Cardiac muscle cell (in vitro differentiated cells and primary cell): ENCODE measurements around the gene ZNF180. TPM values are rescaled to one million over a fixed set of nuclear protein-coding genes. Genes with fewer than 3 reads are reported as not detected.

ENCODE experiments used
- DNase-seq, 2 donors: peaks; one replicate each; pipeline versions ENCODE4 v3.0.0 to v3.0.0-alpha.2; 2010 to 2017; ENCODE audit warnings: low read depth in 1 of 2, low spot score in 1 of 2
- H3K27ac ChIP-seq: fragments of 200-600 bp; sonication (generic); 2 replicates; pipeline ENCODE4 v1.5.1; 2016
- H3K27me3 ChIP-seq: fragments of 200-600 bp; sonication (generic); 2 replicates; pipeline ENCODE4 v1.6.0; 2016; ENCODE audit warnings: control low read depth
- H3K36me3 ChIP-seq: fragments of 200-600 bp; sonication (generic); 2 replicates; pipeline ENCODE4 v1.5.1; 2016; ENCODE audit warnings: control low read depth
- H3K4me1 ChIP-seq: fragments of 200-600 bp; sonication (generic); 2 replicates; pipeline ENCODE4 v1.8.1; 2017; ENCODE audit warnings: low read depth, mild to moderate bottlenecking, mixed run types
- H3K4me3 ChIP-seq: fragments of 200-600 bp; sonication (generic); 2 replicates; pipeline ENCODE4 v1.5.1; 2016; ENCODE audit warnings: mild to moderate bottlenecking
- H3K9me3 ChIP-seq: fragments of 200-600 bp; sonication (generic); 2 replicates; pipeline ENCODE4 v1.5.1; 2017; ENCODE audit warnings: low read depth, mild to moderate bottlenecking, control low read depth
- CTCF ChIP-seq: IDR thresholded peaks from 2 replicates; pipeline ENCODE4 v1.5.1; 2012; ENCODE audit warnings: low read depth, mild to moderate bottlenecking, low read length
- polyA plus RNA-seq: library from polyadenylated mRNA; unstranded; fragments of >200 nt; fragmentation: Nextera tagmentation; extraction: Ambion mirVana; gene quantifications from 2 replicates; pipeline ENCODE4 v1.2.1, GENCODE V29; 2016
- total RNA-seq: library from RNA; depleted of rRNA; stranded (reverse); fragments of >200 nt; gene quantifications from 2 replicates; pipeline ENCODE4 v1.2.3, GENCODE V29; 2016

The ZNF180 gene
- total and polyA plus RNA-seq, 2 experiments from 2014 or later = 3.3 to 31.2 TPM

GRCh38 chr19:44430956-44431355 lies 69.4 kb downstream of the ZNF180 start:
- H3K4me1 ChIP-seq = no peaks in the 10 kb centered on the region
- H3K27ac ChIP-seq = no peak overlapping the region
- no peaks in the 10 kb centered on the region for H3K9me3 ChIP-seq
- H3K36me3 ChIP-seq = peaks cover 7% of the 10 kb centered on the region
- no peaks in the 10 kb centered on the region for H3K27me3 ChIP-seq
- no peak overlapping the region for H3K4me3 ChIP-seq
- no peak for DNase-seq
- TF ChIP-seq CTCF = no peak

Other genes starting within 250 kb of the ZNF180 start
- 0.67 and 2.8 TPM in 2 replicates for gene ZNF233, start 240.6 kb downstream of the ZNF180 start, total RNA-seq
- 5.0 and 6.0 TPM in 2 replicates for gene ZNF233, start 240.6 kb downstream of the ZNF180 start, polyA plus RNA-seq
- gene ZNF235, start 195.5 kb downstream of the ZNF180 start, total RNA-seq = 4.8 and 4.9 TPM in 2 replicates
- gene ZNF235, start 195.5 kb downstream of the ZNF180 start, polyA plus RNA-seq = 5.3 and 5.7 TPM in 2 replicates
- gene ZNF112, start 143.8 kb downstream of the ZNF180 start, total RNA-seq = 5.8 and 15.5 TPM in 2 replicates
- gene ZNF112, start 143.8 kb downstream of the ZNF180 start, polyA plus RNA-seq = 3.6 and 6.8 TPM in 2 replicates
- gene ZNF285, start 98.9 kb downstream of the ZNF180 start, total RNA-seq = 3.6 and 21.1 TPM in 2 replicates
- gene ZNF285, start 98.9 kb downstream of the ZNF180 start, polyA plus RNA-seq = 2.8 and 7.9 TPM in 2 replicates
- gene ZNF229, start 52.0 kb downstream of the ZNF180 start, total RNA-seq = 3.9 and 6.6 TPM in 2 replicates
- 2.5 and 7.0 TPM in 2 replicates for gene ZNF229, start 52.0 kb downstream of the ZNF180 start, polyA plus RNA-seq
- not detected in 2 replicates for gene CEACAM20, start 29.2 kb upstream of the ZNF180 start, total RNA-seq
- gene CEACAM20, start 29.2 kb upstream of the ZNF180 start, polyA plus RNA-seq = not detected in 2 replicates
- gene IGSF23, start 113.0 kb upstream of the ZNF180 start, total RNA-seq = not detected in 2 replicates
- not detected in 2 replicates for gene IGSF23, start 113.0 kb upstream of the ZNF180 start, polyA plus RNA-seq
- gene PVR, start 143.4 kb upstream of the ZNF180 start, total RNA-seq = 18.4 and 20.8 TPM in 2 replicates
- 18.7 and 19.6 TPM in 2 replicates for gene PVR, start 143.4 kb upstream of the ZNF180 start, polyA plus RNA-seq
- gene CEACAM19, start 171.0 kb upstream of the ZNF180 start, total RNA-seq = 3.8 and 8.4 TPM in 2 replicates
- 4.3 and 5.0 TPM in 2 replicates for gene CEACAM19, start 171.0 kb upstream of the ZNF180 start, polyA plus RNA-seq
- gene CEACAM16, start 198.6 kb upstream of the ZNF180 start, total RNA-seq = not detected in 2 replicates
- gene CEACAM16, start 198.6 kb upstream of the ZNF180 start, polyA plus RNA-seq = not detected in 2 replicates
- gene BCL3, start 248.2 kb upstream of the ZNF180 start, total RNA-seq = 10.5 and 12.4 TPM in 2 replicates
- 15.3 and 19.5 TPM in 2 replicates for gene BCL3, start 248.2 kb upstream of the ZNF180 start, polyA plus RNA-seq